Limb (tissue), 2 donors: ENCODE measurements around the gene ITIH2.
"Not testable (repeated sequence)": the region's sequence is repeated elsewhere in the genome, so short reads cannot be mapped to it uniquely, and the experiment has no call there.

Source experiments
- DNase-seq, 2 donors: peaks; one replicate each; pipeline ENCODE4 v3.0.0-alpha.2; 2016; ENCODE audit errors: extremely low spot score in 2 of 2

The ITIH2 gene

DNA sequence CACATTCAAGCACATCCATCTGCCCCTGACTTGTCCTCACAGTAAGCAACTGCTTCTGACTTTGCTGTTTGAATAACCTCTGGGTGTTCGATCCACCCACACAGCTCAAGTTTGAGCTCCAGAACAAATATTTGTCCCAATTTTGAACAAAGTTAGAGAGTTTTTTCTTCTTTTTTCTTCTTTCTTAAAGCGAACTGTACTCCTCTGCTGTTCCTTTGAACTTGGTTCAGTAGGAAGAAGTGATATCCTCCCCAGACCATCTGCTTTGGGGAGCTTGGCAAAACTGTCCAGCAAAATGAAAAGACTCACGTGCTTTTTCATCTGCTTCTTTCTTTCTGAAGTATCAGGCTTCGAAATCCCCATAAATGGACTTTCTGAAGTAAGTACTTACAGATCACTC lies at the start of gene ITIH2:
ITIH2 (plus strand) TSS at position 177 of the 400 bp plus-strand sequence; CDS start at position 296, 119 bp downstream.
- DNase-seq = no peak

DNA sequence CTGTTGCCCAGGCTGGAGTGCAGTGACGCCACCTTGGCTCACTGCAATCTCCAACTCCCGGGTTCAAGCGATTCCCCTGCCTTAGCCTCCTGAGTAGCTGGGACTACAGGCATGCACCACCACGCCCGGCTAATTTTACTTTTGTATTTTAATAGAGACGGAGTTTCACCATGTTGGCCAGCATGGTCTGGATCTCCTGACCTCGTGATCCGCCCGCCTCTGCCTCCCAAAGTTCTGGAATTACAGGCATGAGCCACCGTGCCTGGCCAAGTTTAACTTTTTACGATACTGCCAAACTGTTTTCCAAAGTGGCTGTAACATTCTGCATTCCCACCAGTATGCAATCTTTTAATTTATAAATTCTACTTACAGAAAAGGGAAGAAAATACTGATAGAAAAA lies 46.0 kb upstream of the ITIH2 start:
- DNase-seq = not testable (repeated sequence)

- DNase-seq = no peak
These were observed 45.6 kb upstream of the ITIH2 start for GRCh38 chr10:7657552-7657951.

GRCh38 chr10:7659560-7659959 lies 43.6 kb upstream of the ITIH2 start:
- no peak for DNase-seq

- no peak for DNase-seq
These were observed 40.6 kb upstream of the ITIH2 start for GRCh38 chr10:7662522-7662921.

- DNase-seq = no peak
These were observed 38.4 kb upstream of the ITIH2 start for GRCh38 chr10:7664707-7665106.

DNA sequence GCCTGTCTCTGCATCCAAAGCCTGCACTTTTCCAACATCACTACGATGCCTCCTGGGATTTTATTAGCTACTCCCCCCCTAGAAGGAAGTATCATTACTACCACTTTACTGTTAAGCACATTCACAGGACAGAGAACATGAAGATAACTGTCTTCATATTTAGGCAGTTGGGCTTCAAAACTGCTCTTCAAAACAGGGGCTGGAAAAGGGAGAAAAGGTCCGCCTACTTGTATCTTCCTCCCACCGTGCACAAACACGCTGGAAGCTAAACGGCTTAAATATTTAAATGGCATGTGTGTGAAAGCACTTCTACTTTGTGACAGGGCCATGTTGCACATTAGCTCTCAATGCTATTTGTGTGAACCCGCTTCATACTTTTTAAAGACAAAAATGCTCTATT lies 37.3 kb upstream of the ITIH2 start:
- no peak for DNase-seq

DNA sequence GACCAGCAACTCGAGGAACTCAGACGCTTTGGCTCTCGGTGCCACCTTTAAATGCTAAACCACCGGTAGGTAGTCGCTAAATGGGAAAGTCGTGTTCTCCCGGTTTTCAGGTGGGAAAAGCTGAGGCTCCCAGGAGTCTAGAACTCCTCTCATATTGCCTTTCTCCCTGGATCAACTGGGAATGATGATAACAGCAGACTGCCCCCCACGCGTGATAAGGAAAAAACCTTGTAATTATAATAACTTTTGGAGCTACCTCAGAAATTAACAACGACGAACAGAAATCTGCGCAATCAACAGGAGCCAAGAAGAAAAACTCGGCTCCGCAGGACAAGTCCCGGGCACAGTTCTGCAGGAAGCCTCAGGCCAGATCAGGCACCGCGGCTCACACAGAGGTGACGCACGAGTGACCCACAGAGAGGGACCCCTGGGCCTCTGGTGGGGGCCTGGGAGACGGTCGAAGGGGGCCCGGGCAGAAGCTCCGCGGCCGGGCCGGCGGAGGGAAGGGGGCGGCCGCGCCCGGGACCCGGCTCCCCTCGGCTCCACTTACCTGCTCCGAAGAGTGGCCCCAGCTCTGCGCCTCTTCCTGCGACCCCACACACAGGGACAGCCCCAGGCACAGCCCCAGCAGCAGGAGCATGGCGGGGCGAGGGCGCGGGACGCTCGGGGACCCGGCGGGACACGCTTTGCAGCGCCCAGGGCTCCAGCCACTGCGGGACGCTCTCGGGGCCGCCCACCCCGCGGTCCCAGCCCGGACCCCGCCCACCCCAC lies 36.7 kb upstream of the ITIH2 start, which contains the start of gene ITIH5:
ITIH5 (minus strand) TSS at position 714 of the 771 bp plus-strand sequence; CDS start at position 640, 74 bp downstream.
- peak in 1 of 2 donors; percentile 58 for DNase-seq

GRCh38 chr10:7667262-7668141 lies 35.6 kb upstream of the ITIH2 start:
- peak in 1 of 2 donors; percentile 58 for DNase-seq

GRCh38 chr10:7670157-7670556 lies 33.0 kb upstream of the ITIH2 start:
- DNase-seq = no peak

GRCh38 chr10:7672341-7673134 lies 30.6 kb upstream of the ITIH2 start:
- DNase-seq = peak in 1 of 2 donors; percentile 66

- no peak for DNase-seq
These were observed 23.9 kb upstream of the ITIH2 start for GRCh38 chr10:7679256-7679655.

- not testable (repeated sequence) for DNase-seq
These were observed 23.0 kb upstream of the ITIH2 start for GRCh38 chr10:7680078-7680477.

- DNase-seq = no peak
These were observed 16.6 kb upstream of the ITIH2 start for GRCh38 chr10:7686351-7687171.

GRCh38 chr10:7687228-7687907 lies 15.7 kb upstream of the ITIH2 start:
- DNase-seq = peak; percentile 84 to 92

- DNase-seq = no peak
These were observed 13.5 kb upstream of the ITIH2 start for GRCh38 chr10:7689591-7689990.

DNA sequence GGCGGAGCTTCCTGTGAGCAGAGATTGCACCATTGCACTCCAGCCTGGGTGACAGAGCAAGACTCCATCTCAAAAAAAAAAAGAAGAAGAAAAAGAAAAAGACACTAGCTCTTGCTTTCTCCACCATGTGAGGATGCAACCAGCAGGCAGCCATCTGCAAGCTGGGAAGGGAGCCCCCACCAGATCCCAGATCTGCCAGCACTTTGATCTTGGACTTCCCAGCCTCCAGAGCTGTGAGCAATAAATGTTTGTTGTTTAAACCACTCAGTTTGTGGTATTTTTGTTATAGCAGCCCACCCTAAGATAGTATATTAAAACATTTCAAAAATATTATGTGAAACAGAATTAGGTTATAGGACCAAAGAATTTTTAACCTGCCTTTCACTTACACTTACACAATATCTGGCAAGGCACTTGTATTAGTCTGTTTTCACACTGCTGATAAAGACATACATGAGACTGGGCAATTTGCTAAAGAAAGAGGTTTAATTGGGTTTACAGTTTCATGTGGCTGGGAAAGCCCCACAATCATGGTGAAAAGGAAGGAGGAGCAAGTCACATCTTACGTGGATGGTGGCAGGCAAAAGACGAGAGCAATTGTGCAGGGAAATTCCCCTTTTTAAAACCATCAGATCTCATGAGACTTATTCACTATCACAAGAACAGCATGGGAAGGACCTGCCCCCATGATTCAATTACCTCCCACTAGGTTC lies 12.1 kb upstream of the ITIH2 start:
- not testable (repeated sequence) for DNase-seq

DNA sequence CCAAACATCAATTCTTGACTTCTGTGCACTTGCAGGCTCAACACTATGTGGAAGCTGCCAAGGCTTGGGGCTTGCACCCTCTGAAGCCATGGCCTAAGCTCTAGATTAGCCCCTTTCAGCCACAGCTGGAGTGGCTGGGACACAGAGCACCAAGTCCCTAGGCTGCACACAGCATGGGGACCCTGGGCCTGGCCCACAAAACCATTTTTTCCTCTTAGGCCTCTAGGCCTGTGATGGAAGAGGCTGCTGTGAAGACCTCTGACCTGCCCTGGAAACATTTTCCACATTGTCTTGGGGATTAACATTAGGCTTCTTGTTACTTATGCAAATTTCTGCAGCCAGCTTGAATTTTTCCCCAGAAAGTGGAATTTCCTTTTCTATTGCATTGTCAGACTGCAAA lies 10.7 kb upstream of the ITIH2 start:
- DNase-seq = not testable (repeated sequence)

DNA sequence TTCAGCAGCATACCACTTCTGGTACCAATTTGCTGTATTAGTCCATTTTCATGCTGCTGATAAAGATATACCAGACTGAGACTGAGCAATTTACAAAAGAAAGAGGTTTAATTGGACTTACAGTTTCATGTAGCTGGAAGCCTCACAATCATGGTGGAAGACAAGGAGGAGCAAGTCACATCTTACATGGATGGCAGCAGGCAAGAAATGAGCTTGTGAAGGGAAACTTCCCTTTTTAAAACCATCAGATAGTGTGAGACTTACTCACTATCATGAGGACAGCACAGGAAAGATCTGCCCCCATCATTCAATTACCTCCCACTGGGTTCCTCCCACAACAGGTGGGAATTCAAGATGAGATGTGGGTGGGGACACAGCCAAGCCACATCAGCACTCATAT lies 9.9 kb upstream of the ITIH2 start:
- DNase-seq = not testable (repeated sequence)
